Measurements from ENCODE around the gene OTOS. TPM values are rescaled to one million over a fixed set of nuclear protein-coding genes. Genes with fewer than 3 reads are reported as not detected.

Gene OTOS
- total and polyA plus RNA-seq, 2 donors (not counting 1 experiment from before 2014, with no cell fraction given) = not detected

DNA sequence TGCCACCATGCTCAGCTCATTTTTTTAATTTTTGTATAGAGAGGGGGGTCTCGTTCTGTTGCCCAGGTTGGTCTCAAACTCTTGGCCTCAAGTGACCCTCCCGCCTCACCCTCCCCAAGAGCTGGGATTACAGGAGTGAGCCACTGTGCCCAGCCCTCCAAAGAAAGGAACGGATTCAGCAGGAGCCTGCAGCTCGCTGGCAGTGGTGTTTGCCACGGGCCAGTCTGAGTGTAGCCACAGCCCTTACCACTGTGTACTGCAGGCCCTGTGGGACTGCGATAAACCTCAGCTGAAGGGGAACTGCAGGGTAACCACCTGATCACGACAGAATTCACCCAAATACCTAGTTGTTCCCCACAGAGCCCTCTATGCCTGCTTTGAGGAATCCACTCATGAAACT lies 11.1 kb downstream of the OTOS start:
- peaks cover 0 to 52% of the 10 kb centered on the region in 2 experiments for H3K36me3 ChIP-seq (replicated peaks in 1 of 2; ENCODE audit: control extremely low read depth in 1 of 2, control insufficient read depth in 1 of 2, extremely low read depth in 1 of 2, insufficient read depth in 2 of 2, low read length in 1 of 2)
- TF ChIP-seq, protein P1, sequence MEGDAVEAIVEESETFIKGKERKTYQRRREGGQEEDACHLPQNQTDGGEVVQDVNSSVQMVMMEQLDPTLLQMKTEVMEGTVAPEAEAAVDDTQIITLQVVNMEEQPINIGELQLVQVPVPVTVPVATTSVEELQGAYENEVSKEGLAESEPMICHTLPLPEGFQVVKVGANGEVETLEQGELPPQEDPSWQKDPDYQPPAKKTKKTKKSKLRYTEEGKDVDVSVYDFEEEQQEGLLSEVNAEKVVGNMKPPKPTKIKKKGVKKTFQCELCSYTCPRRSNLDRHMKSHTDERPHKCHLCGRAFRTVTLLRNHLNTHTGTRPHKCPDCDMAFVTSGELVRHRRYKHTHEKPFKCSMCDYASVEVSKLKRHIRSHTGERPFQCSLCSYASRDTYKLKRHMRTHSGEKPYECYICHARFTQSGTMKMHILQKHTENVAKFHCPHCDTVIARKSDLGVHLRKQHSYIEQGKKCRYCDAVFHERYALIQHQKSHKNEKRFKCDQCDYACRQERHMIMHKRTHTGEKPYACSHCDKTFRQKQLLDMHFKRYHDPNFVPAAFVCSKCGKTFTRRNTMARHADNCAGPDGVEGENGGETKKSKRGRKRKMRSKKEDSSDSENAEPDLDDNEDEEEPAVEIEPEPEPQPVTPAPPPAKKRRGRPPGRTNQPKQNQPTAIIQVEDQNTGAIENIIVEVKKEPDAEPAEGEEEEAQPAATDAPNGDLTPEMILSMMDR (IDR thresholded peaks at IDR 0.05) = no peak
- no peak for TF ChIP-seq EZH2 (IDR thresholded peaks at IDR 0.05; ENCODE audit: borderline replicate concordance, insufficient read depth, low read depth, low read length, poor library complexity, severe bottlenecking)
- POLR2A ChIA-PET = no interaction called here
- Mint-ChIP-seq H3K4me3 (no peak overlapping the region), H3K4me1 (peaks cover 4% of the 10 kb centered on the region), H3K27me3 (no peaks in the 10 kb centered on the region), H3K9me3 (ENCODE audit: insufficient read depth) (no peaks in the 10 kb centered on the region), H3K27ac (no peak overlapping the region)
- peaks cover 3% of the 10 kb centered on the region for H3K79me2 ChIP-seq (ENCODE audit: control insufficient read depth, insufficient read depth, low read length)
- no peak overlapping the region for H3K9ac ChIP-seq (ENCODE audit: low read length)
- ATAC-seq (ENCODE audit: low read depth) = no peak
- no peak overlapping the region for H2AFZ ChIP-seq (ENCODE audit: insufficient read depth, low read depth, low read length, poor library complexity, severe bottlenecking)
- no peak overlapping the region for H3K27ac ChIP-seq (ENCODE audit: low read length in 2 of 2)
- intact Hi-C loops (cut with micrococcal nuclease) = no loop called here
- DNase-seq = no peak
- no peak overlapping the region for H3K4me3 ChIP-seq (ENCODE audit: control extremely low read depth in 1 of 5, extremely low read depth in 1 of 5, insufficient read depth in 1 of 5, low read depth in 2 of 5, low read length in 4 of 5)
- H3K4me2 ChIP-seq (replicated peaks; ENCODE audit: low read depth, low read length, poor library complexity, severe bottlenecking) = no peak overlapping the region
- no peaks in the 10 kb centered on the region for H3K27me3 ChIP-seq (replicated peaks in 1 of 4; ENCODE audit: control extremely low read depth in 1 of 4, control insufficient read depth in 3 of 4, insufficient read depth in 4 of 4, low read length in 3 of 4)
- H3K9me3 ChIP-seq (ENCODE audit: control extremely low read depth in 1 of 3, control insufficient read depth in 2 of 3, insufficient read depth in 1 of 3, low read length in 2 of 3) = no peaks in the 10 kb centered on the region
- H3K4me1 ChIP-seq (ENCODE audit: control insufficient read depth in 2 of 2, insufficient read depth in 2 of 2, low read length in 2 of 2) = no peaks in the 10 kb centered on the region
- 89% methylated on average over 6 of the region's 7 CpGs for WGBS (ENCODE audit: insufficient coverage)
- CTCF ChIA-PET = interaction anchor here (1.8 to 3.8 kb wide), 2 partner anchors 14 to 16 kb away, joined by 6 to 10 read pairs; no protein-coding TSS in a partner anchor
- H4K20me1 ChIP-seq (ENCODE audit: control insufficient read depth, insufficient read depth, low read length, poor library complexity, severe bottlenecking) = peaks cover 9% of the 10 kb centered on the region

DNA sequence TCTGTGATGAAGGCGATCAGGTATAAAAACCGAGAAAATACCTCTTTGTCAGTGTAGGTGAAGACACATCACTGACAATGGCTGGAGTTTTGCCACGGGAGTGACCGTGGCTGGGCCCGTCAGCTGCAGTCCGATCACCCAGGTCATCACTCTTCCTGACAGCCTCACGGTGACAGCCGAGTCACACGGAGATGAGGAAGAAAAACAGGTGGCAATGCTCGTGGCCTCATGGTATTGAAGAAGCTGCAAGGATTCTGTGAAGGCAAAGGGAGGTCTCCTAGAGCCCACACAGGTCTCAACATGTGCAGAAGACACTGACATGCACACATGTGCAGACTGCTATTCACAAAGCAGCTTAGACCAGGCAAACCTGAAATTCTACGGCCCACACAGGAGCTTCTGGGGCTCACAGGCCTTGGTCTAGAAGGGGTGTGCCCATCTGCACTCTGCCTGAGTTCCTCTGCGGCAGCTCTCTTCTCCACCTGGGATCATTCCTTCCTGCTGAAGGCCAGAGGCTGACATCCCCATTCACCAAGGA lies 11.8 kb downstream of the OTOS start:
- H3K27me3 Mint-ChIP-seq = no peaks in the 10 kb centered on the region
- no peak for ATAC-seq (ENCODE audit: low read depth)
- Histone ChIP-seq H3K4me3 (ENCODE audit: control extremely low read depth in 1 of 5, extremely low read depth in 1 of 5, insufficient read depth in 1 of 5, low read depth in 2 of 5, low read length in 4 of 5) (no peak overlapping the region), H3K9ac (ENCODE audit: low read length) (no peak overlapping the region), H3K9me3 (ENCODE audit: control extremely low read depth in 1 of 3, control insufficient read depth in 2 of 3, insufficient read depth in 1 of 3, low read length in 2 of 3) (no peaks in the 10 kb centered on the region), H2AFZ (ENCODE audit: insufficient read depth, low read depth, low read length, poor library complexity, severe bottlenecking) (no peak overlapping the region), H4K20me1 (ENCODE audit: control insufficient read depth, insufficient read depth, low read length, poor library complexity, severe bottlenecking) (peaks cover 5% of the 10 kb centered on the region), H3K79me2 (ENCODE audit: control insufficient read depth, insufficient read depth, low read length) (no peaks in the 10 kb centered on the region), H3K4me1 (ENCODE audit: control insufficient read depth in 2 of 2, insufficient read depth in 2 of 2, low read length in 2 of 2) (no peaks in the 10 kb centered on the region), H3K27me3 (replicated peaks in 1 of 4; ENCODE audit: control extremely low read depth in 1 of 4, control insufficient read depth in 3 of 4, insufficient read depth in 4 of 4, low read length in 3 of 4) (no peaks in the 10 kb centered on the region), H3K36me3 (replicated peaks in 1 of 2; ENCODE audit: control extremely low read depth in 1 of 2, control insufficient read depth in 1 of 2, extremely low read depth in 1 of 2, insufficient read depth in 2 of 2, low read length in 1 of 2) (peaks cover 0 to 51% of the 10 kb centered on the region in 2 experiments), H3K4me2 (replicated peaks; ENCODE audit: low read depth, low read length, poor library complexity, severe bottlenecking) (no peak overlapping the region), H3K27ac (ENCODE audit: low read length in 2 of 2) (no peak overlapping the region)
- peaks cover 2% of the 10 kb centered on the region for H3K4me1 Mint-ChIP-seq
- TF ChIP-seq, protein P1 (IDR thresholded peaks at IDR 0.05) = no peak
- no peak for TF ChIP-seq EZH2 (IDR thresholded peaks at IDR 0.05; ENCODE audit: borderline replicate concordance, insufficient read depth, low read depth, low read length, poor library complexity, severe bottlenecking)
- no peak overlapping the region for H3K27ac Mint-ChIP-seq
- DNase-seq = no peak
- ChIA-PET POLR2A (no interaction called here), CTCF (interaction anchor here (1.8 to 3.8 kb wide), 2 partner anchors 15 to 17 kb away, joined by 6 to 10 read pairs; no protein-coding TSS in a partner anchor)
- intact Hi-C loops (cut with micrococcal nuclease) = no loop called here
- no peak overlapping the region for H3K4me3 Mint-ChIP-seq
- WGBS (ENCODE audit: insufficient coverage) = 96% methylated on average over 11 of the region's 12 CpGs
- H3K9me3 Mint-ChIP-seq (ENCODE audit: insufficient read depth) = no peaks in the 10 kb centered on the region
